Coronary artery (tissue), 2 donors: ENCODE measurements around the gene POC1A.

Source experiments
- DNase-seq: peaks from one replicate; pipeline ENCODE4 v3.0.0-alpha.2; 2017; ENCODE audit warnings: low spot score
- H3K27ac ChIP-seq, 2 donors: fragments of 200-600 bp; sonication (generic); one replicate each; pipeline ENCODE4 v1.5.1; 2016 to 2019
- H3K4me3 ChIP-seq: fragments of 200-600 bp; sonication (generic); 2 replicates; pipeline ENCODE4 v1.5.1; 2016; ENCODE audit warnings: mild to moderate bottlenecking, moderate library complexity
- CTCF ChIP-seq: fragments of 200-600 bp; sonication (generic); IDR thresholded peaks from one replicate; pipeline ENCODE4 v1.5.1; 2019; ENCODE audit warnings: antibody characterized with exemption

Gene POC1A

GRCh38 chr3:52080830-52081719 lies 73.1 kb downstream of the POC1A start:
- no peak overlapping the region for H3K27ac ChIP-seq
- no peak for DNase-seq

GRCh38 chr3:52079958-52080357 lies 74.3 kb downstream of the POC1A start:
- no peak for TF ChIP-seq CTCF
- DNase-seq, result no peak
- H3K27ac ChIP-seq, result no peak overlapping the region
- no peak overlapping the region for H3K4me3 ChIP-seq

More at GRCh38 chr3:52080830-52081719, 73.1 kb downstream of the POC1A start:
- no peak overlapping the region for H3K4me3 ChIP-seq
- TF ChIP-seq CTCF, result no peak

GRCh38 chr3:52078781-52079560 lies 75.3 kb downstream of the POC1A start:
- no peak for TF ChIP-seq CTCF
- no peak overlapping the region for H3K4me3 ChIP-seq
- no peak for DNase-seq
- H3K27ac ChIP-seq, result no peak overlapping the region

GRCh38 chr3:52077925-52078324 lies 76.3 kb downstream of the POC1A start:
- DNase-seq, result no peak
- H3K4me3 ChIP-seq, result no peak overlapping the region
- H3K27ac ChIP-seq, result peak overlapping the region; percentile 53 to 78
- no peak for TF ChIP-seq CTCF

GRCh38 chr3:52076896-52077780 lies 77.1 kb downstream of the POC1A start:
- Histone ChIP-seq H3K27ac (peak overlapping the region; percentile 53 to 78), H3K4me3 (no peak overlapping the region)
- no peak for TF ChIP-seq CTCF
- no peak for DNase-seq

GRCh38 chr3:52073490-52073889 lies 80.7 kb downstream of the POC1A start:
- no peak overlapping the region for H3K4me3 ChIP-seq
- TF ChIP-seq CTCF, result no peak
- H3K27ac ChIP-seq, result no peak overlapping the region
- DNase-seq, result no peak
